ENCODE results near the gene KLF5.

- no peak for TF ChIP-seq EP300 (IDR thresholded peaks at IDR 0.05; ENCODE audit: borderline replicate concordance)
- TF ChIP-seq YY1 (IDR thresholded peaks at IDR 0.05; ENCODE audit: low read depth) = no peak
- TF ChIP-seq MAX (IDR thresholded peaks at IDR 0.05) = no peak
- TF ChIP-seq CREB1 (IDR thresholded peaks at IDR 0.05; ENCODE audit: low read depth) = no peak
- no peak for TF ChIP-seq REST (IDR thresholded peaks at IDR 0.05; ENCODE audit: low read depth)
These were observed 2.7 kb downstream of the KLF5 start for GRCh38 chr13:73061473-73061872.
